GM10248 (cell line): Measurements from ENCODE around the gene TIE1.

Experiments
- CTCF ChIA-PET: fragments of 300-600 bp; sonication (Branson Sonifier 250); formaldehyde crosslinking; extraction: SDS; loops from one replicate; lab custom pipeline; 2021; ENCODE audit warnings: antibody characterized with exemption; lab: Yijun Ruan, JAX
- POLR2A ChIA-PET: fragments of 350-650 bp; sonication (Branson Sonifier 250); formaldehyde crosslinking; extraction: SDS; loops from one replicate; lab custom pipeline; 2020; ENCODE audit warnings: antibody characterized with exemption; lab: Yijun Ruan, JAX
- DNase-seq: peaks from one replicate; pipeline ENCODE4 v3.0.0; 2012; ENCODE audit errors: extremely low spot score
- CTCF ChIP-seq: IDR thresholded peaks from 2 replicates; pipeline ENCODE4 v1.5.1; 2012; ENCODE audit warnings: mild to moderate bottlenecking, low read depth; ENCODE audit errors: extremely low read depth, missing control alignments, control extremely low read depth

The TIE1 gene

DNA sequence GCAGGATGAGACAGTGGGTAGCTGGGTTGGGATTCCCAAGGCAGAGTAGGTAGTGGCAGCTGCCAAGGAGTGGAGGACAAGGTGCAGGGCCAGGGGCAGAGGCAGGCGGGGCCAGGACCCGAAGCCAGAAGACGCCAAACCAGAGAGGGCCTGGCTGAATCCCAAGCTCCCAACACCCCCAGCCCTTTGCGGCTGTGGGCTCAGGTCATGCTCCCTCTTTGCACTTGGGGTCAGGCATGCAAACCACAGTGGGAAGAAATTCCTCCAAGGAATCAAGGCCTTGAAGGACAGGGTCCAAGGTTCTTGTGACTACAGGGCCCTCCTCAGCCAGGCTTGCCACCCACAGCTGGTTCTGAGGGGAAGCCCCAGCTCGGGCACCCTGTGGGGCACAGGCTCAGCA, 21.6 kb upstream of the TIE1 start:
- DNase-seq, result no peak
- no peak for TF ChIP-seq CTCF
- CTCF ChIA-PET, result interaction anchor here (0.9 to 2.2 kb wide), 2 partner anchors 10 to 40 kb away, joined by 3 to 5 read pairs; no protein-coding TSS in a partner anchor
- POLR2A ChIA-PET, result no interaction called here

DNA sequence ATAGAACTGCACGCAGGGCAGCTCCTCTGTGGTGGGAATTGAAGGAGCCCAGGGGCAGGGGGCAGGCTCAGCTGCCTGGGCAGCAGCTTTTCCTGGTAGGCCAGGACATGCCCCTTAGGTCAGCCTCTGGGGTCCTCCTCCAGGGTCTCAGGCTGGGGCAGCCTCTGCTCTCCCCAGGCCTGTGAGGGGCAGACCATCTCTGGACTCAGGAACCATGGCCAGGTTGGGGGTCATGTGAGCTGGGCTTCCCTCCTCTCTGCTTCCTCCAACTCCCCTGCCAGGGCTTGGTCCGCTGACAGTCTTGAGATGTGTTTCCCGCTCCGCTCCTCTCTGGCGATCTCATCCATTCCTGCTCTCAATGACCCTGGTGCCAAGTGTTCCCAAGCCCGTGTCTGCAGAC, 21.1 kb upstream of the TIE1 start:
- ChIA-PET POLR2A (no interaction called here), CTCF (interaction anchor here (0.9 to 2.2 kb wide), 4 partner anchors 9 to 41 kb away, joined by 3 to 5 read pairs (median 3); no protein-coding TSS in a partner anchor)
- TF ChIP-seq CTCF, result no peak
- no peak for DNase-seq

DNA sequence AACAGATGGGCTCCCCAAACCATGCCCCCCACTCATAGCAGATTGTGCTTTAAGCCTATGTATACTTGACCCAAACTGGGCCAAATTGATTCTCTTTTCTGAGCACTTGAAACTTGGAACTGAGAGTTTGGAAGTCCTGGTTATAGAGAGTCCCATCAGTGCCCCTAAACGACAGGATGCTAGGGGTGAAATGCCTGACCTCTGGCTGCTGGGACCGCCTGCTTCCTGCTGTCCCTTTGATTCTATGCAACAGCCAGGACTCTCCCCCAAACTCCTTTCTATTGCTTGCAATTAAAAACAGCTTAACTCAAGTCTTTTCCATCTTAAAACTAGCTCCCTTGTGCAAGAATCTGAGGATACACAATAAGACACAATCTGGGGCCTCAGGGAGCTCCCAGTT, 20.1 kb upstream of the TIE1 start:
- ChIA-PET POLR2A (no interaction called here), CTCF (interaction anchor here (0.8 to 2.2 kb wide), 6 partner anchors 8 to 140 kb away, joined by 3 to 6 read pairs (median 3); no protein-coding TSS in a partner anchor)
- DNase-seq, result no peak
- no peak for TF ChIP-seq CTCF

DNA sequence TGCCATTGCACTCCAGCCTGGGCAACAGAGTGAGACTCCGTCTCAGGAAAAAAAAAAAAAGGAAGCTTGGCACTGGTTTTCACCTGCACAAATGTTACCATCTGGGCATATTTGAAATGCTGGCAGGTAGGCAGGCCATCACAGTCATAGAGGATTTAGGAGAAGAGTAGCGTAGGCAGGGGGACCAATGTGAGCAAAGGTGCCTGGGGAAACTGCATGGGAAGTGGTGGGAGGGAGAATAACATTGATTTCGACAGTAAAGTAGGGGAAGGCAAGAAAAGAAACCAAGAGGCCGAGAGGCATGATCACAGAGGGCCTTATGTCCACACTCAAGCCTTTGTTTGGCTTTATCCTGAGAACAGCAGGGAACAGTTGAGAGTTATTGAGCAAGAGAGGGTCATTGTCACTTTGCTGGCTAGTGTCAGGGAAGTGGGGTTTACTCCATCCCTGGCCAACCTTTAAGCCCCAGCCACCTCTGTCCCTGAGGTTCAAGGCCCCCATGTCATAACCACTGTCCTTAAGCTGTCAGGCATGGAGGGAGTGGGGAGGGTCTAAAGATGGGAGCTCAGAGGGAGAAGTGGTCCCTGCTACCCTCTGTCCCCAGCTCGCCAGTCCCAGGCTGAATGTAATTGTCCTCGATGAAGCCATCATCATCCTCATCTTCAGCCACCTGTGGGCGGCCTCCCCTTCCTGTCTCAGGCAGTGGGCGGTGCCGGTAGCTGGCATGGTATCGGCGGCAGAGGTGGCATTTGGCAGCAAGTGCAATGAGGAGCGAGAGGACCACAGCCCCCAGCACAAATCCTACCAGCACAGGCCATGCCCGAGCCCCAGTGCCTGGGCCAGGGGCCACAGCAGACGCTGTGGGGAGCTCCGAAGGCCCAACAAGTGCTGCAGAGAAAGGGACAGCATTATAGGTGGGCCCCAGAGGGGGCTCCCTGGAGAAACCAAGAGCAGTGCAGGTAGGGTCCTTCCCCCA, 18.3 kb upstream of the TIE1 start:
- POLR2A ChIA-PET, result no interaction called here
- TF ChIP-seq CTCF, result no peak
- DNase-seq, result no peak
- CTCF ChIA-PET, result interaction anchor here (0.7 kb wide), 1 partner anchor 13 kb away, joined by 4 read pairs; no protein-coding TSS in a partner anchor

GRCh38 chr1:43284065-43284464, 16.7 kb upstream of the TIE1 start:
- no peak for DNase-seq
- ChIA-PET POLR2A (no interaction called here), CTCF (interaction anchor here (0.7 kb wide), 1 partner anchor 57 kb away, joined by 4 read pairs; no protein-coding TSS in a partner anchor)
- TF ChIP-seq CTCF, result no peak

DNA sequence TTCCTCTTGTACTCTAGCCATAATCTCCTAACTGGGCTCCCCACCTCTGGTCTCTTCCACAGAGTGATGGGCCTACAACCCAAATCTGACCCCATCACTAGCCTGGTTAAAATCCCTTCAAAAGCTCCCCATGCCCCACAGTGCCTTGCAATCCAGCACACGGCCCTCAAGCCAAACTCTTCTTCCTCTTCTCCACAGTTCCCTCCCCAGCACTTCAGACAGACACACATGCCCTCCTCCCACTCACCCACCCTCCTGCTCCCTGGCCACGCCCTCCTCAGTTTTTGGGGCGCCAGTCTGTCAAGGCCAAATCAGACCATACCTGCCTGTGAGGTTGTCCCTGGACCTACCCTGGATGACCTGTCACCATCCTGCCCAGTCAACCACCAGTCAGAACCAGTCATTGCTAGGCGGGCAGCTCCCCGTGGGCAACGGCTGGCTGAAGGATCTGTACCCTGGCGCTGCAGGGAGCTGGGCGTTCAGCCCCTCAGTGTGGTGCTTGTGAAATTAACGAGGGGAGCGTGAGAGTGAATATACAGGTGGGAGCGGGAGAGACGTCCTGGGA, 16.2 kb upstream of the TIE1 start:
- DNase-seq, result no peak
- no peak for TF ChIP-seq CTCF
- ChIA-PET CTCF (interaction anchor here (0.7 kb wide), 1 partner anchor 58 kb away, joined by 4 read pairs; no protein-coding TSS in a partner anchor), POLR2A (no interaction called here)
